Keratinocyte (primary cell): ENCODE data around the gene HLA-DRB1.
"Not testable (repeated sequence)": the region's sequence is repeated elsewhere in the genome, so short reads cannot be mapped to it uniquely, and the experiment has no call there.

Source experiments
- EZH2 ChIP-seq: IDR thresholded peaks from one replicate; pipeline ENCODE4 v1.6.1; 2012; ENCODE audit warnings: inconsistent platforms, mild to moderate bottlenecking, low read length, moderate library complexity
- TF ChIP-seq, protein P1 (sequence below), 3 experiments: IDR thresholded peaks in 1 of 3; conservative IDR thresholded peaks in 1 of 3; optimal IDR thresholded peaks in 1 of 3; 2 replicates in 2 of 3; 3 replicates in 1 of 3; pipeline versions ENCODE3 to v1.5.1; 2011; ENCODE audit warnings: low read length in 3 of 3, mild to moderate bottlenecking in 3 of 3, moderate library complexity in 2 of 3, control low read depth in 1 of 3, inconsistent platforms in 1 of 3; ENCODE audit not compliant: insufficient read depth in 2 of 3; ENCODE audit errors: extremely low read depth in 1 of 3

DNA sequence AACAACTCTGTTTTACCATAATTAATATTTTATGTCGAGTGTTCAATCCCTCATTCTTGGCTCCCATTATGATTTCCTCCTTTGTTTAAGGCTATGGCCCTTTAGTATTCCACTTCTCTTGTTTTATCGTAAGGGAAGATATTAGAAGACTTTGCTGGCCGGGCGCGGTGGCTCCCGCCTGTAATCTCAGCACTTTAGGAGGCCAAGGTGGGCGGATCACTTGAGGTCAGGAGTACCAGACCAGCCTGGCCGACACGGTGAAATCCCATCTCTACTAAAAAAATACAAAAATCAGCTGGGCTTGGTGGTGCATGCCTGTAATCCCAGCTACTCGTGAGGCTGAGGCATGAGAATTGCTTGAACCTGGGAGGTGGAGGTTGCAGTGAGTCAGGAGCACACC is 1.1 kb upstream of the HLA-DRB1 start:
- TF ChIP-seq, protein P1, sequence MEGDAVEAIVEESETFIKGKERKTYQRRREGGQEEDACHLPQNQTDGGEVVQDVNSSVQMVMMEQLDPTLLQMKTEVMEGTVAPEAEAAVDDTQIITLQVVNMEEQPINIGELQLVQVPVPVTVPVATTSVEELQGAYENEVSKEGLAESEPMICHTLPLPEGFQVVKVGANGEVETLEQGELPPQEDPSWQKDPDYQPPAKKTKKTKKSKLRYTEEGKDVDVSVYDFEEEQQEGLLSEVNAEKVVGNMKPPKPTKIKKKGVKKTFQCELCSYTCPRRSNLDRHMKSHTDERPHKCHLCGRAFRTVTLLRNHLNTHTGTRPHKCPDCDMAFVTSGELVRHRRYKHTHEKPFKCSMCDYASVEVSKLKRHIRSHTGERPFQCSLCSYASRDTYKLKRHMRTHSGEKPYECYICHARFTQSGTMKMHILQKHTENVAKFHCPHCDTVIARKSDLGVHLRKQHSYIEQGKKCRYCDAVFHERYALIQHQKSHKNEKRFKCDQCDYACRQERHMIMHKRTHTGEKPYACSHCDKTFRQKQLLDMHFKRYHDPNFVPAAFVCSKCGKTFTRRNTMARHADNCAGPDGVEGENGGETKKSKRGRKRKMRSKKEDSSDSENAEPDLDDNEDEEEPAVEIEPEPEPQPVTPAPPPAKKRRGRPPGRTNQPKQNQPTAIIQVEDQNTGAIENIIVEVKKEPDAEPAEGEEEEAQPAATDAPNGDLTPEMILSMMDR (optimal IDR thresholded peaks at IDR 0.05 in 1 of 3, IDR thresholded peaks at IDR 0.05 in 1 of 3, conservative IDR thresholded peaks at IDR 0.05 in 1 of 3; ENCODE audit: extremely low read depth in 1 of 3, insufficient read depth in 2 of 3, low read length in 3 of 3), result not testable (repeated sequence)
- not testable (repeated sequence) for TF ChIP-seq EZH2
